GM21367 (cell line): ENCODE results near the gene SLC25A40.
"Not testable (repeated sequence)": the region's sequence is repeated elsewhere in the genome, so short reads cannot be mapped to it uniquely, and the experiment has no call there.

ENCODE experiments used
- ATAC-seq: cut with Tn5 transposase; IDR thresholded peaks from one replicate; pipeline ENCODE4 v1.9.1; 2021; ENCODE audit not compliant: unreplicated experiment

Gene SLC25A40

DNA sequence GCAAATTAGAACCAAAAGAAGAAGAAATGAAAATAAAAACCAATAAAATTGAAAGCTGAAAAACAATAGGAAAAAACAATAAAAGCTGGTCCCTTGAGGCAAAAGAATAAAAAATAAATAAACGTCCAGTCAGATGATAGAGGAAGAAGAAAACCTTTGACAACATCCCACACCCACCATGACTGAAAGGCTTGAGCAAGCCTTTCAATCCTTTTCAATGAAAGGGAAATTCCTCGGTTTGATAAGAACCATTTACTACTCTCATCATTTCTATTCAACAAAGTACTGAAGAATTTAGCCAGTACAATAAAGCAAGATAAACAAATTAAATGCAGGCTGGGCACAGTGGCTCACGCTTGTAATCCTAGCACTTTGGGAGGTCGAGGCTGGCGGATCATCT lies 3.8 kb downstream of the SLC25A40 start:
- ATAC-seq, result no peak

DNA sequence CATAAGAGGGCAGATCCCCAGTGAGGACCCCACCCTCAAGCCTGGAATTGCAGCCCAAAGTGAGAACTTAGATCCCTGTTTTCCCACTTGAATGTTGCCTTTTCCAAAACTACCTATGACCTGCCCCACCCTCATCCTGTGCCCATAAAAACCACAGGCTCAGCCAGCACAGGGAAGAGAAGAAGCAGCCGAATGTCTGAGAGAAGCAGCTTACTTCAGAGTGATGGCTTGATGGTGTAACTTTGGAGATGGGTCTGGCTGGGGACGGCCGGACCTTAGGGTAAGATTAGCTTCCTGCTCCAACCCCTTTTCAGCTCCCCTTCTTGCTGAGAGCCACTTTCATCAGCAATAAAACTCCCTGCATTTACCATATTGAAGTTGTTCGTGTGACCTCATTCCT lies 5.7 kb downstream of the SLC25A40 start:
- ATAC-seq, result no peak

DNA sequence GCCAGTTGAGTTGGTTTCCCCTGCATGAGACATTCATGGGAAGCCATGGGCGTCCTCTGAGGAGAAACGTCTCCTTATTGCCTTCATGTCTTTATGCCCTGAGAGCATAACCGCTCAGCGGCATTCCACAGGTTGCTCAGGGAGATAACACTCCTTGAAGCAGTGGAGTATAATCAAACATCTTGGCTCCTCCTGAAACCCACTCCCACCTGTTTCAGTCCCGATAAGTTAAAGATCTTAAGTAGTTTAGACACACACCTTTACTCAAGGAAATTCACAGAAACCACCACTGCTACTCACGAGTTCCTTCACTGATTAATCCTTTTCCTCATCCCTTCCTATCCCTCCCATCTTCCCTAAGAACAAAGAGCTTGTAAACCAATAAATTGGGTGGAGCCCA lies 9.6 kb downstream of the SLC25A40 start:
- ATAC-seq, result not testable (repeated sequence)

DNA sequence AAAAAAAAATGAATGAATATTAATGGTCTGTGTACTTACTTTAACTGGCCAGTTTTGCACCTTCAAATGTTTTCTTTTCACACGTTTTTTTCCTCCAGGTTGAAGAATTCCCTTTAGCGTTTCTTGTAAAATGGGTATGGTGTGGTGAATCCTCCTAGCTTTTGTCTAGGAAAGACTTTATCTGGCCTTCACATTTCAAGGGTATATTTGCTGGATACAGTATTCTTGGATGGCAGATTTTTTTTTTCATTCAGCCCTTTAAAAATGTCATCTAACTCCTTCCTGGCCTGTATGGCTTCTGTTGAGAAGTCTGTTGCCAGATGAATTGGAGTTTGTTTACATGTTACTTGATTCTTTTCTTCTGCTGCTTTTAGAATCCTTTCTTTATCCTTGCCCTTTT lies 10.1 kb downstream of the SLC25A40 start:
- no peak for ATAC-seq

DNA sequence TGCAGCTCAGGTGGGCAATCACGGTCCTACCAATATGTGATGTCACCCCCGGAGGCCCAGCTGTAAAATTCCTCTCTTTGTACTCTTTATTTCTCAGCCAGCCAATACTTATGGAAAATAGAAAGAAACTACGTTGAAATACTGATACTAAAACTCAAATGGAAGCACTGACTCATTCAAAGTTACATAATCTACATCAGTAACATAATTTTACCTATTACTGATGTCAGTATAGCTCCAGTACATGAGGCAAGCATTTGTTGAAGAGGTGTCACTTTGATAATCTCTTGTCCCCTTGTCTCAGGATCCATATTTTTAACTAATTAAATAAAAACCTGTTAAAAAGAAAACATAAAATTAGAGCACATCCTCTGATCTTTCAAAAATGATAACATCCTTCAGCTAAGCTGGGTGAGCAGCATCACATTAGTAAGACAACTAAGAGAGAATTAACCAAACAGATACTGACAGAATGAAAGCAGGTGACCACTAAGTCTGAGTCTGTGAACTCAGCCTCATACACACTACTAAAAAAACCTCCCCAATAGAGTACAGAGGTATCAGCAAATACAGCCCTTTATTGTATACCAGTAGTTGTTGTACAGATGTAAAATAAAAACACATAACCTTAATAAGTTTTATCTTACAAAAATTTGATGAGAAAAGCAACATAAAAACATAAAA lies 17.6 kb downstream of the SLC25A40 start:
- no peak for ATAC-seq

DNA sequence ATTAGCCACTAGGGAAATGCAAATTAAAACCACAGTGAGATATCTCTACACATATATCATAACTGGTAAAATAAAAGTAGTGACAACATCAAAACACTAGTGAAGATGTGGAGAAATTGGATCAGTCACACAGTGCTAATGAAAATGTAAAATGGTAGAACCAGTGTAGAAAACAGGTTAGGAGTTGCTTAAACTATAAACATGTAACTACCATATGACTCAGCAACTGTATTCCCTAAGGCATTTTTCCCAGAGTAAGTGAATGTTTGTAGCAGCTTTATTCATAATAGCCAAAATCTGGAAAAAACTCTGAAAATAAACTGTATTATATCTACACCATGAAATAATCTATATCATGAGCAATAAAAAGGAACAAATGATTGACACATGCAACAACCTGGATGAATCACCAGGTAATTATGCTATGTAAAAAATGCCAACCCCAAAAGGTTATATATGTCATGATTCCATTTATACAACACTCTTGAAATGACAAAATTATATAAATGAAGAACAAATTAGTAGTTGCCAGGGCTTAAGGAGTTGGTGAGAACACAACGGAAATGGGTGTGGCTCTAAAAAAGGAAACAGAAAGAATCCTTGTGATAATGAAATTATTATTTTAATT lies 22.8 kb downstream of the SLC25A40 start:
- ATAC-seq, result no peak

DNA sequence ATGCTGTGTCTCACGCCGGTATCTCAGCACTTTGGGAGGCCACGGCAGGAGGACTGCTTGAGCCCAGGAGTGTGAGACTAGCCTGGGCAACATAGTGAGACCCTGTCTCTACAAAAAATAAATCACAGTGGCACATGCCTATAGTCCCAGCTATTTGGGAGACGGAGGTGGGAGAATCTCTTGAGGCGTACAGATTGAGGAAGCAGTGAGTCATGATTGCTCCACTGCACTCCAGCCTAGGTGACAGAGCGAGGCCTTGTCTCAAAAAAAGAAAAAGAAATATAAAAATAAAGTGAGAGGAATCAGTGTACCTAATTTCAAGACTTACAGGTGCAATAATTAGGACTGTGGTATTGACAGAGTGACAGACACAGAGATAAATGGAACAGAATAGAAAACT lies 23.9 kb downstream of the SLC25A40 start:
- no peak for ATAC-seq

DNA sequence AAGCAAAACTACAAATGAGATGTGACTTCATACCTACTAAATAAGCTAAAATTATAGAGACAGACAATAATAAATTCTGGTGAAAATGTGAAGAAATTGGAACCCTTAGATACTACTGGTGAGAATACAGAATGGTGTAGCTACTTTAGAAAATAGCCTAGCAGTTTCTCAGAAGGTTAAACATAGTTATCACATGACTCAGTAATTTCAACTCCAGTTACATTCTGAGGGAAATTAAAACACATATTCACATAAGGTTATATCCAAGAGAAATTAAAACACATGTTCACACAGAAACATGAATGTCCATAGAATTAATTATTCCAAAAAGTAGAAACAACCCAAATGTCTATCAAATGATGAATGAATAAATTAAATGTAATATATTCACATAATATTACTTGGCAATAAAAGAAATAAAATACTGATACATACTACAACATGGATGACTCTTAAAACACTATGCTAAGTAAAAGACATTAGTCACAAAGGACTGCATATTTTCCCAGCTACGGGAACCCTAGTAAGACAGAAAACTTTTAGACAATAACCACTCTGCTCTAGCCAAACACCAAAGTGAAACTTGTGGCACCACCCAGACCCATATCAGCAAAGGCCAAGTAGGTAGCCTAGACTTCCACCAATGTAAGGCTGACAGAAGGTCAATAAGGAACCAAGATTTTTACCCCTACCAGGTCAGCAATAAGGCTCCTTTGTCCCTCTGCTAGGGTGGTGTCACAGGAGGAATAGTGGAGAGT lies 25.1 kb downstream of the SLC25A40 start:
- no peak for ATAC-seq

DNA sequence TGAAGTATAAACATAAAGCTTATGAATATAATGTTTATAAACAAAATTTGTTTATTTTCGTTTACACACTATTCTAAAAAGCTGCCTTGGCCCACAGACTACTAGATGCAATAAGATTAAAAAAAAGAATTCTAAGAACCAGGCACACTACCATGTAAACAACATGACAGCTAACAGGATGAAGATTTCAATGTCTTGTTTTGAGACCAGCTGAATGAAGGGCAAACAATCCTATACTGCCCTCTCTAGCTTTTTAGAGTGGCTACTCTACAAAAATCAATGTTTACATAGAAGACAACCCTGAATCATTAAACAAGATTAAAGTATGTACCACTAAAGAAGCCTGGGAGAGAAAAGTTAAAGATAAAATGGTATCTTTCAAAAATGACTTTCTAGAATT lies 38.6 kb downstream of the SLC25A40 start:
- no peak for ATAC-seq

DNA sequence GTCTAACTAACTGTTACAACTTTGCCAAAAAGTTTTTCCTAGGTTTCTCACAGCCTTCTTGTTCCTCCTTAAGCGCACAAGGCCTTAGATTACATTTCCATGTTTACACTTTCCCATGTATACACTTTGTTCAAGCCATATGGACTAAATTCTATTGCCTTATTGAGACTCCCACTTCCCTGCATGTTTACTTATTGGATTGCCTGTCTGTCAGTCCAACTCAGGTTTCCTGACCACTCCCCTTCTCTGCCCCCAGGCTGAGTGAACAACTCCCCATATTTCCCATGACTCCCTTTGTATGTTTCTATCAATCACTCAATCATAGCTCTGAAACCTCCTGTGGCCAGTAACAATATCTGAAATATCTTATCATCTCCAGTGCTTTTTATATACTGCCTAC lies 43.0 kb downstream of the SLC25A40 start:
- no peak for ATAC-seq

DNA sequence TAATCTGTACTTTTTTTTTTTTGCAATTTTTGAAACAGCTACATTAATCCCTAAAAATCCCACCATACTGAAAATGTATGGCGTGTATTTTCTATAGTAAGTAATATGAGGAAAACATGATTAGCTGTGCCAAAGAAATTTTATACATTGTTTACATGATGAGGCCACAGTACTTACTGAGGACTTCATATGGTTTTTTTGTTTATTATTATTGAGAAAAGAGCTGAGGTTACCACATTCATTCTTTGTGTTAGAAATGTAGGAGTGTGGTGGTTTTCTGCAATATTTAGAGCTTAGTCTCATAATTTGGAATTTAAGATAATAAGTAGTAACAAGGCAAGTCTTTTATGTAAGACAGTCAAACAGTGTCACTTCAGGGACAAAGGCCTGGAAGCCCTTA lies 45.1 kb downstream of the SLC25A40 start:
- ATAC-seq, result no peak

DNA sequence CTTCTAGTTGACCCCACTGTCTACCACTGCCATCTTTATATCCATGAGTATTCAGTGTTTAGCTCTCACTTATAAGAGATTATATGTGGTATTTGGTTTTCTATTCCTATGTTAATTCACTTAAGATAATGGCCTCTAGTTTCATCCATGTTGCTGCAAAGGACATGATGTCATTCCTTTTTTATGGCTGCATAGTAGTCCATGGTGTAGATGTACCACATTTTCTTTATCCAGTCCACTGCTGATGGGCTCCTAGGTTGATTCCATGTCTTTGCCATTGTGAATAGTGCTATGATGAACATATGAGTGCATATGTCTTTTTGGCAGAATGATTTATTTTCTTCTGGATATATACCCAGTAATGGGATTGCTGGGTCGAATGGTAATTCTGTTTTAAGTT lies 47.8 kb downstream of the SLC25A40 start:
- ATAC-seq, result not testable (repeated sequence)

DNA sequence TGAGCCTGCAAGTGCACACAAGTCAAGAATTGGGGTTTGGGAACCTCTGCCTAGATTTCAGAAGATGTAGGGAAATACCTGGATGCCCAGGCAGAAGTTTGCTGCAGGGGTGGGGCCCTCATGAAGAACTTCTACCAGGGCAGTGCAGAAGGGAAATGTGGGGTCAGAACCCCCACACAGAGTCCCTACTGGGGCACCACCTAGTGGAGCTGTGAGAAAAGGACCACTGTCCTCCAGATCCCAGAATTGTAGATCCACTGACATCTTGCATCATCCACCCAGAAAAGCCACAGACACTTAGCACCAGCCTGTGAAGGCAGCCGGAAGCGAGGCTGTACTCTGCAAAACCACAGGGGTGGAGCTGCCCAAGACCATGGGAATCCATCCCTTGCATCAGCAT lies 50.8 kb downstream of the SLC25A40 start:
- ATAC-seq, result not testable (repeated sequence)

DNA sequence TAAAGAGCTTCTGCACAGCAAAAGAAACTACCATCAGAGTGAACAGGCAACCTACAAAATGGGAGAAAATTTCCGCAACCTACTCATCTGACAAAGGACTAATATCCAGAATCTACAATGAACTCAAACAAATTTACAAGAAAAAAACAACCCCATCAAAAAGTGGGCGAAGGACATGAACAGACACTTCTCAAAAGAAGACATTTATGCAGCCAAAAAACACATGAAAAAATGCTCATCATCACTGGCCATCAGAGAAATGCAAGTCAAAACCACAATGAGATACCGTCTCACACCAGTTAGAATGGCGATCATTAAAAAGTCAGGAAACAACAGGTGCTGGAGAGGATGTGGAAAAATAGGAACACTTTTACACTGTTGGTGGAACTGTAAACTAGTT lies 54.1 kb downstream of the SLC25A40 start:
- ATAC-seq, result not testable (repeated sequence)

DNA sequence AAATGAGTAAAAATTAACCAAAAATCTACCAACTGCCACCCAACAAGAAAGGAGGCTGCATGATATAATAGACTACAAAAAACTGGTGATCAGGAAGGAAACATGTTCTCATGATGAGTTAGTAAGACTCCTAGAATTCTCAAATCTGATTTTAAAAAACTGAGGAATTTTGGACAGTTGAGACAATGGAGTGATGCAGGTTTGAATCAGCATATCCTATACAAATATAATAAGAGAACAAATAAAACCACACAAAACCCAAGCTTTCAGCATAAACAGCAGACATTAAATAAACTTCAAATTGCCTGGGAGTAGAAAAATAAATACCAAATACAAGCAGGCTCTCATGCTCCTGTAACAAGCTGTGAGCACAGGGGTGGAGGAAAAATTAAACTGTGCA lies 57.8 kb downstream of the SLC25A40 start:
- ATAC-seq, result no peak

DNA sequence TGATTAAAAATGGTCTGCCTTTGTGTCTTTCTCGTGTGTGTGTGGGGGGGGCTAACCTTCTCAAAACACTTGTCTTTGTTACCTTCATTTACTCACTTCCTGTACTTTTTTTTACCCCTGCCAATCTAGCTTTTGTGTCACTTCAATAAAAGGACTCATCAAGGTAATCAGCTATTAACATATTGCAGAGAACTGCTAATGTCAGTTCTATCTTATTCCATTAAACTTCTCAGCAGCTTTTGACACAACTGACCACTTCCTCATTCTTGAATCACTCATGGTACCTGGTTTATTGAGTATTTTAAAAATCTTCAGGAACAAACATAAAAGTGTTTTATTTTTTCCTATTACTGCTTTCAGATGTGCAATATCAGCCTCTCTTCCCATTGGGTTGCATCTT lies 59.8 kb downstream of the SLC25A40 start:
- no peak for ATAC-seq

DNA sequence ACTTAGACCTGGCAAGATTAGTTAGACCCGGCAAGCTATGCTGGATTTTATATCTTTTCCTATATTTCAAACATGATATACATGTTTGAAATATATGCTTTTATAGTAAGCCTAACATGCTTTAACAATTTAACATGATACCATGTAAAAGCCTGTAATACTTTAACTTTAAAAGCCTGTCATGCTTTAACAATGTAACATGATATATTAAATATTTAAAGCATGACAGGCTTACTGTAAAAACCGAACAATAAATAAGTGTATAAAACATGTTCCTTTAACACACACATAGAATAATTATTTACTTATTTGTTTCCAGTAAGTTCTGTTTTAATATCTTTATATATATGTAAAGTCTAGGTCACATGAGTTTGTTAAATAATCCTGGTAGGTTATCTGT lies 65.4 kb downstream of the SLC25A40 start:
- ATAC-seq, result no peak

DNA sequence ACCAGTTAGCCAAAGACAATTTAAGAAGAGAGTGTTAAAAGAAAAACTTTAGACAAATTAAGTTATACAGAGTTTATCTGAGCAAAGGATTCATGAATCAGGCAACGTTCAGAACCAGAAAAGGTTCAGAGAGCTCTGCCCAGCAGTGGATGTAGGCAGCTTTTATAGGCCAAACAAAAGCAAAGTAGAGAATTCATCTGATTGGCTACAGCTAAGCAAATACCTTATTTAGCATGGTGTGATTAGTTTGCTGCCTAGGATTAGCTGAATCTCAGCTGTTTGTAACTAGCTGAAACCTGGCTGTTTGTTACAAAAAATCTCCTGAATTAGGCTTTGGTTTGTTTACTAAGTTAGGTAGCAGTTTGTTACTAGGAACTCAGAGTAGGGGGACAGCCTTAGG lies 66.0 kb downstream of the SLC25A40 start:
- ATAC-seq, result no peak

DNA sequence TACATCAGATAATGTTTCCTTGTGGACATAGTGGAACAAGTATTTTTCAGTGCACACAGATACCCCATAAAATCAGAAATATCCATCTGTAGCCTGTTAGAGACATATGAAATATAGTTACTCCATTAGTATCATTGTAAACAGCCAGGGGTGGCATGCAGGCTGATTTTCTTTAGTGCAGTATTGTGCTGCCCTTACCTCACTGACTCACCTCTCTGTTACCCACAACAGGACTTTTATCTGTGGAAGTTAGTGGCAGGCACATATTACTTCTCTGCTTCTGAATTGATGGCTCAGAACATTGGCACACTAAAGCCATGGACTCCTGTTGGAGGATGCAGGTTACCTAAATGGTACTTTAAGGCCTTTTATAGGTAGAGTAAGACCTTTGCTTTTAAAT lies 70.0 kb downstream of the SLC25A40 start:
- no peak for ATAC-seq

DNA sequence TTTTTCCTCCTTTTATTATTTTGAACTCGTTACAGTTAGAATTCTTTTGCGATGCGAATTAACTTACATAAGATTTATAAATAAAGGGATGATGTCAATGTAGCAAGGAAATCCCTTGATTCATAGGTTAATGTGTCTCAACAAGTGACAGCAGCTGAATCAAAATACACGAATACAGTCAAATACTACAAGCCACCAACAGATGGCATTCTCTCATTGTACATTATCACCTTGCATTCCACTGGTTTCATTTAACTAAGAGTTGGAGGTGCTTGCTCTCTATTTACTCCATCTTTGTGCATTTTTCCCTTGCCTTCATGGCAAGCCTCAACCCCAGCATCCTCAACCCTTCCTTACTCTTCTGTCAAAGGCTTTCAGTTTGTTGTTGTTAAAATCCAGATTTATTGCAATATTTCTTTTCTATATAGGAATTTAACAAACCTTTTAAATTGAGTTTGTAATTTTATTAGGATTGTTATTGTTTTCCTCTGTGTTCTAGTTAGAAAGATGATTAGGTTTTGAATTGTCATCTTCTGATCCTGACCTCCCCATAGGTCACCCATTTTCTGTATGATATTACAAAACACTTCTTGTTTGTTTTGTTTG lies 78.3 kb downstream of the SLC25A40 start:
- peak; percentile 84 for ATAC-seq

DNA sequence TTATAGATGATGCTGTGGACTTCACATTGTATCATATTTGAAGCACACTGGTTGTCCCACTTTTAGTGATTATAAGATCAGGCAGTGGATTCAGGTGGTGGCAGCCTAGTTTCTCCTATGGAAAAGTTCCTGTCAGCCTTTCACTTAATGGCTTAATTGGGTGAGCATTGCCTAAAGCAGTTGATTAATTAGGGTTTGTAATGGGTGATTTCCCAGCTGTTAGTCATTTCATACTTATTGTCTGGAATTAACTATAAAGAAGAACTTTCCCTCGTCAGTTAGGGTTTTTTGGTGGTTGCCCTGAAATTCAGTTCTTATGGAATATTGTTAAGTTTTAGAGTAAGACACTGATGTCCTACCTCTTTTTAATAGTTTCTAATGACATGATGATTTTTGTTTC lies 78.8 kb downstream of the SLC25A40 start:
- ATAC-seq, result no peak
